CD4-positive, alpha-beta T cell treated with Interleukin-4 for 4 hours (primary cell): ENCODE data around the gene TMEM175.

Source experiments
- DNase-seq: peaks from one replicate; pipeline ENCODE4 v3.0.0-alpha.2; 2020

Gene TMEM175

GRCh38 chr4:961351-962230, 29.3 kb downstream of the TMEM175 start:
- no peak for DNase-seq

DNA sequence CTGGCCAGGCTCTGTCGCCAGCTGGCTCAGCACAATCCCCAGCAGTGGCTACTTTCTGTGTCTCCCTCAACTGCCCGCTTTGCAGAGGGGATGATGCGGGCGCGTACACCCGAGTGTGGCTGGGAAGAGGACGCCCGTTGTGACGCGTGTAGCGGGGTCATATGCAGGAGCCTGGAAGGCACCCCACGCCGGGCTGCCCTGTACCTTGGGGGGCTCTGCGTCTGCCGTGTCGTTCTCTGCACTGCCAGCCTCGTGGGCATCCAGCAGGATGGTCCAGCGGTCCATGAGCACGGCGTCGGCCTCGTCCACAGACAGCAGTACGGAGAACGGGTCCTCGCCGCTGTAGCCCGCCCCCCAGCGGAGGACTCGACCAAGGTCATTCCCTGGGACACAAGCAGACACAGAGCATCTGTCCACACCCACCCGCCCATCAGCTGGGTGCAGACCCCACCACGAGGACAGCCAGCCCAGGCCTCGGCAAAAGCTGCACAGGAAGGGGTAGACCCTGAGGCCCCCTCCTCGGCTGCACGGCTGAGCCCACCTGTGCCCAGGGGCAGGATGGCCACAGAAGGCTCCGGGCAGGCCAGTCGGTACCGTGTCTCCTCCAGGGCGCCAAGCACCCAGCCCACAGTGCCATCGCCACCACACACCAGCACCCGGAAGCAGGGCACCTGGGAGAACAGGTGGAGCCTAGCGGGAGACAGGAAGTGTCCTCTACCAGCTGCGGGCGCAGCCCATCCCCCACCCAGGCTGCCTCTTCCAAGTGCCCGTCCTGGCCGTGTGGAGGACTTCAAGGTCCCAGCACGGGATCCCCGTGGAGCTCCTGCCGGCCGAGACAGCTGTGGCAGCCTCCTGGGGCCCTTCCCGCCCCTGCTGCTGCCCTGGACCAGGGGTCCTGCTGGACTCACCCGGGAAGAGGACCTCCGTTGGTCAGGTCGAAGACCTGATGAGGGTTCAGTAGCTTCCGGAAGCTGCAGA, 30.3 kb downstream of the TMEM175 start:
- DNase-seq = no peak

- no peak for DNase-seq
Measured at GRCh38 chr4:963276-964225, 31.3 kb downstream of the TMEM175 start.

DNA sequence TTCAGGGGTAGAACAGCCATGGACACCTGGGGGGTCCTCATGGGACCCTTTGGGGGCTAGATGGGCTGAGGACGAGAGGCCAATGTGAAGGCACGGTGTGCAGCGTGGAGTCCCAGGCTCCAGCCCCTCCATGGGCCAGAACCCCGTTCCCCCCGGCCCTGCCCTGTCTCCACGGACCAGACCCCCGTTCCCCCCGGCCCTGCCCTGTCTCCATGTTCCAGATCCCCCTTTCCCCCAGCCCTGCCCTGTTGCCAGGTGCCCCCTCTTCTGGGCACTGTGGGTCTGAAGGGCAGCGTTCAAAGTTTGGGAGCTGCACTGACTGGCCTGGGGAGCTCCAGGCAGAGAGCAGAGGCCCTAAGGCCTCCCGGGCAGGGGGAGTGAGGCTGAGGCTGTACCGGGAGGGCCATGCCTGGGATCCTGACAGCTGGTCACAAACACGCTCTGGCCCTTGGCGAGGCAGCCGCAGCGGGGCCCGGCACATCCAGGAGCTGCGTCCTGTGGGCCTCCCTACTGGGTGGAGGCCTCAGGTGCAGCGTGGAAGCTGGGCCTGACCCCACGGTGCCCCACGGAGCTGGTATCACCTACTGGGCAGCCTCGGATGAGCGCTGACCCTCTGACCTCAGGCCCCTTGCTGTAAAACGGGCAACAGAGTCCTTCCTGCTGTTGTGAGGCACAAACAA, 32.2 kb downstream of the TMEM175 start:
- DNase-seq = no peak

- no peak for DNase-seq
Measured at GRCh38 chr4:965048-965765, 32.9 kb downstream of the TMEM175 start.

DNA sequence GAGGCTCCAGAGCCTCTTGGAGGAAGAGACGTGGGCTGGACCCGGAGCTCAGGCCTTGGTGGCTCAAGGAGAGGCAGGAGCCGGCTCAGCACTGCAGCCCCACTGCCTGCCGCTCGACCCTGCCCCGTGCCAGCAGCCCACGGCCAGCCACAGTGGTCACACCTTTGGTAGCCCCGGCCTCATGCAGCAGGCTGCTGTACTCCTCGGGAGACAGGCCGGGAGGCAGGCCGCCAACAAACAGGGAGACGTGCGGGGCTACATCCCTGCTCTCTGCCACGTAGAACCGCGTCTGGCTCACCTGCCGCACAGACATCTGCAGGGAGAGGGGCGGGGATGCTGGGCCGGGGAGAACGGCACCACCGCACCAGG, 33.5 kb downstream of the TMEM175 start:
- DNase-seq = no peak

GRCh38 chr4:966266-967112, 34.2 kb downstream of the TMEM175 start:
- no peak for DNase-seq

GRCh38 chr4:967113-968104, 35.1 kb downstream of the TMEM175 start:
- no peak for DNase-seq

GRCh38 chr4:968221-968620, 36.0 kb downstream of the TMEM175 start:
- DNase-seq = no peak

GRCh38 chr4:968621-969394, 36.5 kb downstream of the TMEM175 start:
- no peak for DNase-seq

DNA sequence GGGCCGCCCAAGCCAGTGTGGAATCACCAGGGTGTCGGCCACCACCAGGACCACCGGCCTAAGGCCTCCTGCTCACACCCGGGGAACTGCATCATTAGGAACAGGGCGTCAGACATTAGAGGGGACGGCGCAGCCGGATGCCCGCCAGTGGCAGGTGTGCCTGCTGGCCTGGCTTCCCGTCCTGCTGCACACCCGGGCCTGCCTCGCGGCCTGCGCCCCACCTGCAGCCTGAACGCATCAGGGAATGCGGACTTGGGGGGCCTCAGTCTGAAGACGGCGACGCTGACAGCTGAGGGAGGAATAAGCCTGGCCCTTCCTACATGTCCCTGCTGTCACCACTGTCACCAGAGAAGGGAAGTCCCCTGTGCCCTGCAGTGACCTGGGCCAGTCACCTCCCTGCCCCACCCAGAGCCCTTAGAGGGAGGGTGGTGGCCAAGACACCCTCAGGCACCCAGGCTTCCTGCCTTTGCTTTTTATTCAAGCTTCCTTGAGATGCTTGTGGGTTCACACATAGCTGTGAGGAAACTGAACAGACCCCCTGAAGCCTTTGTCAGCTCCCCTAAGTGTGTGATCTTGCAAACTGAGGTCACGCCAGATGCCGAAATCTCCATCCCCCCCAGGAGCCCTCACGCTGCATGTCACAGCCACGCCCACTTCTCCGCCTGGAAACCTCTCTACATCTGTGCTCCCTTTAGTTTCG, 37.9 kb downstream of the TMEM175 start:
- DNase-seq = peak; percentile 72

DNA sequence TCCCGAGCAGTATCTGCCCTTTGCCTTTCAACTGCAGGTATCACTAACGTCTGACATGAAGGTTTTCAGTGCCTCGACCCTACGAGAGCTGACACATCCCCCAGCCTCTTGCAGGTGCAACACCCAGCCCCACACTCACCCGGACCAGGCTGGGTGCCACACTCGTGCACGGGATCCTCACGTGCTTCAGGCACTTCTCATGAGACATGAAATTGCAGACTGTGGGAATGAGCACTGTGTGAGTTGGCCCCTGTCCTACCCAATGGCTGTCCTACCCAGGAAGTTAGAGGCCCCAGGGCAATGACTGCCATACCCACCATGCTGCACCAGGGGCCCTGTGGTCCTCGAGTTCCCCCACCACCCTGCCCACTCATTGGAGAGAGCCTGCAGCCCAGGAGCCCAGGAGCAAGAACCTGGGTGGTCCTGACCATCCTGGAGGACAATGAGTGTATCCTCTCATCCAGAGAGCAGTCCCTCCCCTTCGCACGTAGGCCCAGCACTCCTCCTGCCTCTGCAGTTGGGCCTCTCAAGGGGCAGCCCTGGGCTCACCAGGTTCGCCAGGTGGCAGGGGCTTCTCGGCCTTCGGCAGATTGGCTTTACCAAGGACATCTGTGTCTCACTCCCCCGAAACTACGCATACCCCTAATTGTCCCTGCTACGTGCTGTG, 38.7 kb downstream of the TMEM175 start:
- DNase-seq = no peak

- DNase-seq = no peak
Measured at GRCh38 chr4:971666-972500, 39.6 kb downstream of the TMEM175 start.

DNA sequence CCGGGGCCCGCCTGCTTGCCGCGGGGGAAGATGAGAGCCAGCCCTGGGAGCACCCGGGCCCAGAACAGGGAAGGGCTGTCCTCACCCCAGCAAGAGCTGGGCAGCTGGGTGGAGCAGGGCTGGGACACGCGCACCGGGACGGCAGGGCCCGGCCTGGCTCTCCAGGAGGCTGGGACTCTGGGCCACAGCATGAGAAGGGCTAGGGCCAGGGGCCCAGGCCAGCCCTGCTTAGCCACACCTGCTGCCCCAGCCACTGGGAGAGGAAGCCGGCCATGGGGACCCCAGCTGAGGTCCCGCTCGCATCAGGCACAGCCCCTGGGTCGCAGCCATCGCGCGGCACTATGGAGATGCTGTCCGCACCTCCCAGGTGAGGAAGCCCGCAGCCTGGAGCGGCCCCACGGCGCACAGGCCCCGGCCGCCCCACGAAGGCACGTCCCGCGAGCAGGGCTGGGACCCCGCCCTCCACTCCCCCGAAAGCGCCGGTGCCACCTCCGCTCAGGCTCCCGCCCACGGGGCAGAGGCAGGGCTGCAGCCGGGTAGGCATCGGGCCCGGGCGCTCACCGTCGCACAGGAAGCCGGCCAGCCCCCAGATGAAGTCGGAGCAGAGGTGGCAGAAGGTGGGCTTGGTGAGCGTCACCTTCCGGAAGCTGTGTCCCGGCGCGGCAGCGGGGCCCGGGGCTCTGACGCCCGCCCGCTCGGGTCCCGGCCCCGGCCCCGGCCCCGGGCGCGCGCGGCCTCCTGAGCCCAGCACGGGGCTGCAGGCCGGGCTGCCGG, 40.6 kb downstream of the TMEM175 start:
- peak; percentile 46 for DNase-seq
